Measurements from ENCODE around the gene LPP.

The LPP gene

GRCh38 chr3:188868803-188869202, 714.8 kb downstream of the LPP start:
- DNase-seq (ENCODE audit: low read depth in 2 of 2): no peak

- no peak for DNase-seq (ENCODE audit: low read depth in 2 of 2)
Measured at GRCh38 chr3:188869628-188870027, 715.7 kb downstream of the LPP start.

GRCh38 chr3:188870431-188870830, 716.5 kb downstream of the LPP start:
- DNase-seq (ENCODE audit: low read depth in 2 of 2): no peak

- DNase-seq (ENCODE audit: low read depth in 2 of 2): no peak
Measured at GRCh38 chr3:188874576-188874975, 720.6 kb downstream of the LPP start.

GRCh38 chr3:188875413-188875812, 721.5 kb downstream of the LPP start:
- no peak for DNase-seq (ENCODE audit: low read depth in 2 of 2)

- no peak for DNase-seq (ENCODE audit: low read depth in 2 of 2)
Measured at GRCh38 chr3:188876370-188876769, 722.4 kb downstream of the LPP start.

GRCh38 chr3:188877381-188877780, 723.4 kb downstream of the LPP start:
- no peak for DNase-seq (ENCODE audit: low read depth in 2 of 2)

- DNase-seq (ENCODE audit: low read depth in 2 of 2): no peak
Measured at GRCh38 chr3:188878076-188878475, 724.1 kb downstream of the LPP start.

GRCh38 chr3:188881954-188882641, 728.1 kb downstream of the LPP start:
- peak; percentile 77 for DNase-seq (ENCODE audit: low read depth in 2 of 2)

GRCh38 chr3:188884299-188885043, 730.5 kb downstream of the LPP start:
- no peak for DNase-seq (ENCODE audit: low read depth in 2 of 2)

- no peak for DNase-seq (ENCODE audit: low read depth in 2 of 2)
Measured at GRCh38 chr3:188888321-188889053, 734.5 kb downstream of the LPP start.

GRCh38 chr3:188889054-188889491, 735.1 kb downstream of the LPP start:
- no peak for DNase-seq (ENCODE audit: low read depth in 2 of 2)

- DNase-seq (ENCODE audit: low read depth in 2 of 2): peak; percentile 58
Measured at GRCh38 chr3:188890572-188891270, 736.8 kb downstream of the LPP start.

GRCh38 chr3:188899881-188900280, 745.9 kb downstream of the LPP start:
- DNase-seq (ENCODE audit: low read depth in 2 of 2): no peak

- peak in 1 of 2 experiments; percentile 41 for DNase-seq (ENCODE audit: low read depth in 2 of 2)
Measured at GRCh38 chr3:188900421-188900951, 746.5 kb downstream of the LPP start.

GRCh38 chr3:188901126-188901525, 747.2 kb downstream of the LPP start:
- DNase-seq (ENCODE audit: low read depth in 2 of 2): no peak

- DNase-seq (ENCODE audit: low read depth in 2 of 2): no peak
Measured at GRCh38 chr3:188901671-188902287, 747.8 kb downstream of the LPP start.

- DNase-seq (ENCODE audit: low read depth in 2 of 2): no peak
Measured at GRCh38 chr3:188904670-188905069, 750.7 kb downstream of the LPP start.

- DNase-seq (ENCODE audit: low read depth in 2 of 2): no peak
Measured at GRCh38 chr3:188905547-188905946, 751.6 kb downstream of the LPP start.

- no peak for DNase-seq (ENCODE audit: low read depth in 2 of 2)
Measured at GRCh38 chr3:188906236-188906635, 752.3 kb downstream of the LPP start.

All from fibroblast of skin of left biceps (primary cell).